Measurements from ENCODE around the gene AFAP1. TPM values are rescaled to one million over a fixed set of nuclear protein-coding genes. Genes with fewer than 3 reads are reported as not detected.

Gene AFAP1
- total RNA-seq, 1 donor from 2014 or later: 6.7 TPM

- intact Hi-C loops (cut with micrococcal nuclease): loop anchor here (1.0 to 2.0 kb wide), 2 partner anchors 23 to 27 kb away; no protein-coding TSS in a partner anchor
Observed at GRCh38 chr4:7828011-7828720, 111.5 kb downstream of the AFAP1 start.

GRCh38 chr4:7827566-7827965, 112.1 kb downstream of the AFAP1 start:
- intact Hi-C loops (cut with micrococcal nuclease): no loop called here

GRCh38 chr4:7826909-7827306, 112.8 kb downstream of the AFAP1 start:
- intact Hi-C loops (cut with micrococcal nuclease): no loop called here

GRCh38 chr4:7826176-7826908, 113.3 kb downstream of the AFAP1 start:
- intact Hi-C loops (cut with micrococcal nuclease): no loop called here

DNA sequence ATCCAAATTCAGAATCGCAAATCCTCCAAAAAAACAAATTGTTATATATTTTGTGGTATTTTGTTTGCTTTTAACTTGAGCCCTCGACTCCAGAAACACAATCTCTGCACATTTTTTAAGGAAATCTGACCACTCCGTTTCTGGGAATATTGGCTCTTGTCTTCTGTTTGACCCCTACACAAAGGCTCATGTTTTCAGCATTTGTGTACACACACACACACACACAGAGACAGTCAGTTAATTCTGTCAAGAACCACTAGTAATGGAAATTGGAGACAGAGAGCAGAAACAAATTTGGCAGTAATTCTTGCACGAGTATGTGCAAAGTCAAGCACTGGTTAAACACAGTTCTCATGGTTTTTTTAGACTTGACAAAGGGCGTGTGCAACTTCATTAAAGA, 115.4 kb downstream of the AFAP1 start:
- intact Hi-C loops (cut with micrococcal nuclease): no loop called here

DNA sequence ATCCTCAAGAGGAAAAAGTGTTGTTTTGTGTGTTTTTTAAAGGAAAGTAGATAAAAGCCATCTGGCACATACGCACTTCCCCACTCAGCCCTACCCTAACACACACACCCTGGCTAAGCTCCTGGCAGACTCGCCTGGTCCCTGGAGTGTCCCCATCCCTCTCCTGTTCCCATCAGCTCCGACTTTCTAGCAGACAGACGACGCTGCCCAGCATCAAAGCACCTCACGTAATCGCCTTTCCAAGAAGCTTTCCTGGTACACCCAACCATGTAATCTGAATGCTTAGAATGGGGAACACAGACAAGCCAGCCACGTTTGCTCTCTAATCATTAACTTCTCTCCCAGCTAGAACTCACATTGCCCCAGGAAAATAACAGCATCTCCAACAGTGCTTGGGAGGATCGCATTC, 116.2 kb downstream of the AFAP1 start:
- intact Hi-C loops (cut with micrococcal nuclease): no loop called here

DNA sequence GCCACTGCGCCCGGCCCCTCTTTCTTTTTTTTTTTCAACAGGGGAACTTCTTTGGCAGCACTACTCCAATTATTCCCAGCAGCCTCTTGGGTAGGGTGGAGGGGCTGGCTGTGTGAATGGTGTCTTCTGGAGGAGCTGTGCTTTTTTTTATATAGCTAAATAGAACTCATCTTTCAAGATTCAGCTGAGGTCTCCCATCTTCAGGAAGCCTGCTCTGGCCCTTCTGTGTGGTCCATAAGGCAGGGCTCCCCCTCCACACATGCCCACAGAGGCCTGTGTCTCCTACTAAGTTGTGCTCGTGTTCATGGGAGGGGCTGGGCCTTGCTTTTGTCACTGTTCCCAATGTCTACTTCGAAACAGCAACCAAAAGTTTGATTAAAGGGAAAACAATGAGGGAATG, 116.8 kb downstream of the AFAP1 start:
- intact Hi-C loops (cut with micrococcal nuclease): no loop called here

GRCh38 chr4:7822137-7822505, 117.5 kb downstream of the AFAP1 start:
- intact Hi-C loops (cut with micrococcal nuclease): no loop called here

GRCh38 chr4:7821245-7822136, 118.2 kb downstream of the AFAP1 start:
- intact Hi-C loops (cut with micrococcal nuclease): no loop called here

DNA sequence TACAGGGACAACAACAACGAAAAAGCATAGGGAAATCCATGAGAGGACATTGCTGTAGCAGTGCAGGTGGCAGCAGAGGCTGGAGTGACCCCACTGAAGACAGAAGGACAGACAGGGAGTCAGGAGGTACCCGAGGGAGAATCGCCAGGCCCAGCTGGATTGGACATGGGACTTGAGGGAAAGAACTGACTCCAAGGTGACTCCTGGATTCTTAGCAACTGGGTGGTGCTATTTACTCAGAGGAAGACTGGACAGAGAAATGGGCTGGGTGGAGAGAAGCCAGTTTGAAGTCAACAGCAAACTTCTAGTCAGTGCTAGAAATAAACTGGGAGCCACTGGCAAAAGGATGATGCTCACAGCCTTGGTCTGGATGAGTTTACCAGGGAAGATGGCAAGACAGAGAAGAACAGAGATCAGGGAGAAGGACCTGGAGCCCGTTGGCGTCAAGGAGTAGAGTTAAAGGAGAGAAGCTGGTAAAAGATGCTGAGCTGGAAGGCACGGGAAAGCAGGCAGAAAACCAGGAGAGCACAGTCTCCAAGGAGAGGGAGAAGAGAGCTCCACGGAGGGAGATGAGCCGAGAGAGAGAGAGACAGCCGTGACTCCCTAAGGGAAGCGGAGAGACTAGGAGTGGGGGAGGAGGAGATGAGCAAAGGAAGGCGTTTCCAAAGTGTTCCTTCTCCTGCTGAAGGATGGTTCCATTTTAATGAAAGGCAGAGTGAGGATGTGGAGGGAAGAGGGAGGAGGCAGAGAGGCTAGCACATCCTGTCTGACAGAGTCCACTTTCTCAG, 119.4 kb downstream of the AFAP1 start:
- intact Hi-C loops (cut with micrococcal nuclease): no loop called here

- intact Hi-C loops (cut with micrococcal nuclease): no loop called here
Observed at GRCh38 chr4:7819446-7819845, 120.2 kb downstream of the AFAP1 start.

DNA sequence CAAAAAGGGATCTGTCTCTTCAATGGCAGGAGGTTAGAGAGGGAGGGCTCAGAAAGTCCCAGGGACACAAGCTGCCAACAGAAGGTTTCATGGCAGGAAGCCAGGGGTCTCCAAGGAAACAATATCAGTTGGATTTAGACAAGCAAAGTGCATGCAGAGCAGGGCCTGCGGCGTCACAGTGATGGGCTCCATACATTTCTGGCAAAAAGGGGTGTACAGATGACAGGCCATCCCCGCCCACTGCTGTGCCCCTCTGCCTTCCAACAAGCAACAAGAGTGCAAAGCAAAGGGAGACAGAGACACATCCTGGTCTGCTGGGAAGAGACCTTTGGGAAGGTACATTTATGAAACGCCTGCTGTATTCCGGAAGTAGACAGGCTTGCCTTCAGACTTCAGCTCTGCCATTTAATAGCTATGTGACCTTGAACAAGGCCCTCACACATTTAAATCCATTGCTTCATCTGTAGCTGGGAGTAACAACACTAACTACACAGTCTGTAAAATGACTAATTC, 121.2 kb downstream of the AFAP1 start:
- intact Hi-C loops (cut with micrococcal nuclease): no loop called here

DNA sequence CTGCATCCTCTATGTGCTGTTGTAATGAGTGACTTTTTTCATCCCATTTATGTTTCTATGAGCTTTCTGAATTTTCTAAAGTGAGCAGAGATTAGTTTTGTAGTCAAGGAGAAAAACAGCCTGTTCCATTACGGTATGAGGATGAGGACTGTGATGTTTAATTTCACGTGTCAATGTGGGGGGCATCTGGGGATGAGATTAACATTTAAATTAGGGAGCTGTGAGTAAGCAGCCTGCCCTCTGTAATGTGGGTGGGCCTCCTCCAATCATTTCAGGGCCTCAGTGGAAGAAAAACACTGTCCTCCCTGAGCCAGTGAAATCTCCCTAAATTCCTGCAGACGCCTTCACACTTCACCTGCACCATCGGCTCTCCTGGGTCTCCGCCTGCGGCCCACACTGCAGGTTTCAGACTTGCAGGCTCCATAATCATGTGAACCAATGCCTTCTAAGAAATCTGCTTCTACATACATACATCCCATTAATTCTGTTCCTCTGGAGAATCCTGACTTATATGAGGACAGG, 121.7 kb downstream of the AFAP1 start:
- intact Hi-C loops (cut with micrococcal nuclease): no loop called here

DNA sequence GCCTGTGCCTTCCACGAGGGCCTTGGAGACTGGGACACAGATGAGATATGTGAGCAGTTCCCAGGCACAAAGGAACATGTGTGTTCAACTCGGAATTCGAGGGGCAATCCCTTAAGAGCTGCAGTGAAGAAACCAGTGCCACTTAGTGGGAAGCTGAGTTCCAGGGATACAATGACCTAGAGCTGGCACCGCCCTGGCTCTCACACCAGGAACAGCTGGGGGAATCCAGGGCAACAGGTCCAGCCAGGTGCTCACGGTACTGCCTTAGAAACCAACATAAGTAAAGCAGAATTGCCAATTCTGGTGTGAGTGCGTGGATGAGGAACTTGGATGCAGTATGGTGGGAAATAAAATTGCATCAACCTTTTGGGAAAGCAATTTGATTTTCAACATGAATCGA, 122.9 kb downstream of the AFAP1 start:
- intact Hi-C loops (cut with micrococcal nuclease): no loop called here

DNA sequence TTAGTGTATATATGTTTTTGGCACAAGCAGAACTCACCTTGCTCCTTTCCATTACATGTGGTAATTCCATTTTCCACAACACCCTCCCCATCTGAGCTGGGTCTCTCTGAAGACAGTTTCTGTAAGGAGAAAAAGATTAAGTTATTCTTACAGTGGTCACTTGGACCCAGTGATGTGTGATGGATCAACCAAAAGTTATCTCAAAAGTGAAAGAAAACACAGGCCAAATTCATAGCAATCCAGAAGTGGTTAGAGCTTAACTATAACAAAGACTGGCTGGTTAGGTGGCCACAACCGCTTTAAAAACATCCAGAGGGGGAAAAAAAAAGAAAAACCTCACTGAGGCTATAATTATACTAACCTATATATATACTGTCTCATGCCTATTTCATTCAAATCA, 123.7 kb downstream of the AFAP1 start:
- intact Hi-C loops (cut with micrococcal nuclease): no loop called here

DNA sequence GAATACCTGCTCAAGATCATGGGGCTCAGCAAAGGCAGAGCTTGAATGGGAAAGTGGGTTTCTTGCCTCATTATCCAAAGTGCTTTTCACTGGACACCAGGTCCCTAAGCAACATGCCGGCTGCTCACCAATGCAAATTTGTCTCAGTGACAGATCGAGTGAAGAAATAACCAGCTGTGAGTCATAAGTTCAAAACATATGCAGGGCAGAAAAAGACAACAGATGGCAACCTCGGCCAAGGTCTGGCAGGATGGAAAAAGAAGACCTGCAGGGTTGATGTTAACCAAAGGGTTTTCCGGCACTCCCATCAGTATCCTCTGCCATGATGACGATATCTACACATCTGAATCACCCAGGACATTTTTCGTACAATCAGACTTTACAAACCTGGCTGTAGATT, 124.1 kb downstream of the AFAP1 start:
- intact Hi-C loops (cut with micrococcal nuclease): no loop called here

DNA sequence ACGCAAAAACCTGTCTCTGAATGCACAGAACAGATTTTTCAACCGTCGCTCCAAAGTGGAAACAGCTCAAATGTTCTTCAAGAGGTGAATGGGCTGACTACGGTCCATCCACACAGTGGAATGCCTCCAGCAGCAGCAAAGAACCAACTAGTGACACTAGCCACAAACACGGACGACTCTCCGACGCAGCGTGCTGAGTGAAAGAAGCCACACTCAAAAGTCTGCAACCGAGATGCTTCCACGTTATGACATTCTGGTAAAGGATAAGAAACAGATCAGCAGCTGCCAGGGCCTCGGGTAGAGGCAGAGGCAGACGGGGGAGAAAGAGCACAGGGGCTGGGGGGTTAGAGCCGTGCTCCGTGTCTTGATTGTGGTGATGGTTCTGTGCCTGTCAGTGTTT, 125.2 kb downstream of the AFAP1 start:
- intact Hi-C loops (cut with micrococcal nuclease): no loop called here

GRCh38 chr4:7813674-7814073, 126.0 kb downstream of the AFAP1 start:
- intact Hi-C loops (cut with micrococcal nuclease): no loop called here

DNA sequence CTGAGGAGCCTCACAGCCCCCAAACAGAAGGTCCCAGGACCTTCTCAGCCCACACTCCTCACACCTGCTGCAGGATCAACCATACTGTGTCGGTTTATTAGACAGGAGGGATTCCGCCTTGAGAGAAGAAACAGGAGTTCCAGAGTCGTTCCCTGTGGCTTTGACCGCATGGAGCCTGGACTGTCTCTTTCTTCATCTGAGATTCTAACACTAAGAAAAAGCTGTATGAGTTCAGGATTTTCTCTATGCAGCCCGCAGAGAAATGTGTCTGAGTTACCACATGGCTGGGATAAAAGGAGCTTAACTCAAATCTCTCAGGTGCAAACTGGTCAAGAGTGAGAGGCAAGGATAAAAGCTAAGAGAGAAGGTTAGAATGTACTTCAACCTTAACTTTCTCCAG, 126.7 kb downstream of the AFAP1 start:
- intact Hi-C loops (cut with micrococcal nuclease): no loop called here

DNA sequence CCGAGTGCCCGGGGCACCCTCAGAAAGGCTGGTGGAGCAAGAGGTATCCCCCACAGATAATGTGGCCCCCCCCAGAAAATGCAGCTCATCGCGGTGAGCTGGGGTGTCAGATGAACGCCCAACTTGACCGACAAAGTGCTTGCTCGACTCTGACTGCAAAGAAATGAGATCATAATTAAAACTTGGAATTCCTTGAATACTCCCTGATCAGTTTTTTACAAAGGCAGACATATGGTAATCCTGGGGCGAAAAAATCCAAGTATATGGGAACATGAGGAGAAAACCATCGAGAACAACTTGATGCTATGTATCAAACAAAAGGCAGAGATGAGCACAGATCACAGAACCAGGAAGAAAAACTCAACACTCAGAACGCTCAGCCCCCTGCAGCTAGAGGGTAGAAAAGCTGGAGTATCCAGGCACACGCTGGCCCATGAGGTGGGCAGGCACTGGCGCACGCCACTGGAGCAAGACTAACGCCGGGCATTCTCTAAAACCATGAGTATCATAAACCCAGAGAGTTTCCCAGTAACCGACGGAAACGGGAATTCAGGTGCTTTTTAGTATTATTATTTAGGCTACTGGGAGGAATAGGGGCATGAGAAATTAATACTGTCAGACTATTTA, 127.3 kb downstream of the AFAP1 start:
- intact Hi-C loops (cut with micrococcal nuclease): no loop called here
